Gastrocnemius medialis (tissue), 4 donors: ENCODE results near the gene SLC29A2.

Experiments
- CTCF ChIP-seq, 5 experiments: fragments of 450-650 bp in 3 of 5; fragments of 200-600 bp in 2 of 5; sonication (generic) in 2 of 5; IDR thresholded peaks in 4 of 5; conservative IDR thresholded peaks in 1 of 5; 1 replicate in 4 of 5; 2 replicates in 1 of 5; pipeline ENCODE4 v1.5.1; 2016 to 2019; ENCODE audit warnings: antibody characterized with exemption in 5 of 5, mild to moderate bottlenecking in 3 of 5, moderate library complexity in 3 of 5
- POLR2A ChIP-seq, 2 donors: fragments of 450-650 bp; IDR thresholded peaks; one replicate each; pipeline ENCODE4 v1.6.1; 2017; ENCODE audit warnings: antibody characterized with exemption in 2 of 2, mild to moderate bottlenecking in 2 of 2, moderate library complexity in 2 of 2

DNA sequence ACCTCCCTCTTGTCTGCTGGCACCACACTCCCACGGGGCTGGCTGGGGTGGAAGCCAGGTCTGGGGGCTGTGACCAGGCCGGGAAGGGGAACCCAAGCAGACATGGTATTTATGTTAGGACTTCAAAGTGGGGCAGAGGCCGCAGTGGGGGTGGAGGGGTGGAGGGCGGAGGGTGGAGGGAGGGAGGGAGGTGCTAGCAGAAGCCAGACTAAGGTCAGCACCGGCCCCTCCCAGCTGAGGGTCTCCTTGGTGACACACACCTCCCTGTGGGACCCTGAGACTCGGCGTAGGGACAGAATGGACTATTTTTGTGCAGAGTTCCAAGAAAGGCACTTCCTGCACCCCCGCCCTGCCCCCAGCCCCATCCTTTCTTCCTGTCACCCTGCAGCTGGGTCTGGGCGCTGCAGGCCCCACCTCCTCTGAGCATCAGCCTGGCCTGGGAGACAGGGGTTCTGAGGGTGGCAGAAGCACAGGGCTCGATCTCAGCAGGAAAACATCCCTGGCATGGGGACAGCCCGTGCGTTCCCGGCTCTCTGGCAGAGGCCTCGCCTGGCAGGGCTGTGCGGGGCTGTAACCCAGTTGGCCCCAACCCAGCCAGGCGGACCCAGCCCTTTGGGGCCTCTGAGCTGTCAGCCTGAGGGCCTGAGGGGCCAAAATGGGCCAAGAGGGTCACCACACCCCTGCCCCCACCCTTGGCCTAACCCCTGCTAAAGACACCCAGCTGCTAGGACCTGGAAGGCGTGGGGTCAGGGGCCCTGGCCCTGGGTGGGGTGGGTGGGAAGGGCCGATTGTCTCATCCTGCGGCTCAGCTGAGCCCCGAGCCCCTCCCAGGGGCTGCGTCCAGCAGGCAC, 45.1 kb downstream of the SLC29A2 start:
- TF ChIP-seq CTCF (IDR thresholded peaks at IDR 0.05 in 4 of 5, conservative IDR thresholded peaks at IDR 0.05 in 1 of 5) (no peak), POLR2A (IDR thresholded peaks at IDR 0.05) (no peak)
